GM19240 (cell line): Measurements from ENCODE around the gene CHMP1B.
"Not testable (repeated sequence)": the region's sequence is repeated elsewhere in the genome, so short reads cannot be mapped to it uniquely, and the experiment has no call there.

Experiments used
- DNase-seq: peaks from one replicate; pipeline ENCODE4 v3.0.0; 2011; ENCODE audit warnings: low spot score; ENCODE audit not compliant: insufficient read length

The CHMP1B gene

DNA sequence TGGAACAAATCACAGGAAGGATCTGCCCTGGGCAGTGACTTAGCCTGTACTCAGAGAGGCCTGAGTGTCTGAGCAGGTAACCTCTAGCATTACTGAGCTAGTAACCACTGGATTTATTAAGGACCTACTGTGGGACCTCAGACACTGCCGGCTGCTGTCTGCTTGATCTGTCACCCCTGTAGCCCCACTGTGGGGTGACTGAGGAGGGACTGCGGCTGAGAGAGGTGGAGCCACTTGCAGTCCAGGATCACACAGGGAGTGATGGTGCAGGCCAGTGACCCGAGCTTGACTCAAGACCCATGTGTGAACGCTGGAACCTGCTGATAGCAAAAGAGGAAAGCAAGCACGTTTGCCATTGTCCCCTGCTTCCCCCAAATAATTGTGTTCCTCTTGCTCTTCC lies 15.6 kb downstream of the CHMP1B start:
- no peak for DNase-seq

- DNase-seq, result no peak
Measured at GRCh38 chr18:11868230-11868629, 17.0 kb downstream of the CHMP1B start.

- DNase-seq, result no peak
Measured at GRCh38 chr18:11871501-11871900, 20.3 kb downstream of the CHMP1B start.

DNA sequence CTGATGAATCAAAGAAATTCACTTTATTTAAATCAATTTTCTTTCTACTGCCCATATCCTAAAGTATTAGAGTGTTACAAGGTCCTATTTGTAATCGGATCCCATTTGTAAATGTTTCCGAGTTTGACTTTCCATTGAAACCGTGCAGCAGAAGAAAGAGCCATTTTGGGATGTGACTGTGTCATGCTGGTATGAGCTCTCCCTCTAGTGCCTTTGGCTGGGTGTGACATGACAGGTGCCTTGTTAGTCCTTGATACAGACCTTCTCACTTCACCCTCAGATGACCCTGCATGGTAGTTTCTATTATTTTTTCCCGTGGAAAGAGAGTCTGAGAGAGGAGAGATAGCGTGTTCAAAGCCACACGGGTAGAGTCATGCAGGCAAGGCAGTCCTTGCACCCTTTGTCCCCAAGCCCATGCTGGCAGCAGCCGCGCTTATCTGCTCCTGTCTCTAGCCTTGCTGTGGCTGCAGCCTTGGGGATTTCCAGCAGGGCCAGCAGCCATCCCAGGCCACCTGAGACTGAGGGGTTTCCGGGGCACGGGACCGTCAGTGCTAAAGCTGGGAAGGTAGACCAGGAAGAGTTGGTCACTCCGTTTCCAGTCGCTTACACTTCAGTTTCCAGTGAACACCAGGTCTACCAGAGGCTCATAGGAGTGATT lies 21.4 kb downstream of the CHMP1B start:
- no peak for DNase-seq

DNA sequence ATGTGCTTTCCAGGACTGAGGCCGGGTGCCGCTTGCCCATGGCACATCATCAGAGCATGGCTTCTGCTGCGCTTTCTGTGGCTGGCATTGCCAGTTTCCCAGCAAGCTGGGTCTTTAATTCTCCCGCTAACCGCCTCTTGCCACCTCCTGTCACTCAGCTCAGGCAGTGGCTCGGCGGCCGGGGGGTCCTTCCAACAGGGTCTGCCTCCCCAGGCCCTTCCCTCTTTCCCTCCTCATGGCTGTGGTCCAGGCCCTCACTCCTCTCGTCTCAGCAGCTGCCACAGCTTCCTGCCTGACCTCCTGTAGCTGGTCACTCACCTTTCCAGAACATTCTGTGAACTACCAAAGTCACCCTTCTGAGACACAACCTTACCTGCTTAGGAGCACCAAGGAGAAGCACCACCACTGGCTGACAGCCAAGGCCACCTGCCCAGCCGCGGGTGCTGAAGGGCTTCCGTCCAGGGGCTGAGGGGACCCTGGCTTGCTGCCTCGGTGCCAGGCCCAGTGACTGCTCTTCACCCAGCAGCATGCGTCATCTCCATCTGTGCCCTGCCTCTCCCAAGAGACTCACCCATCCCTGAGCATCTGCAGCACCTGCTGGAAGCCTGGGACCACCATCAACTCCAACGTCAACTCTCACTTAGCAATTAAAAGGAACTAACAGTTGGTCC lies 22.6 kb downstream of the CHMP1B start:
- no peak for DNase-seq

DNA sequence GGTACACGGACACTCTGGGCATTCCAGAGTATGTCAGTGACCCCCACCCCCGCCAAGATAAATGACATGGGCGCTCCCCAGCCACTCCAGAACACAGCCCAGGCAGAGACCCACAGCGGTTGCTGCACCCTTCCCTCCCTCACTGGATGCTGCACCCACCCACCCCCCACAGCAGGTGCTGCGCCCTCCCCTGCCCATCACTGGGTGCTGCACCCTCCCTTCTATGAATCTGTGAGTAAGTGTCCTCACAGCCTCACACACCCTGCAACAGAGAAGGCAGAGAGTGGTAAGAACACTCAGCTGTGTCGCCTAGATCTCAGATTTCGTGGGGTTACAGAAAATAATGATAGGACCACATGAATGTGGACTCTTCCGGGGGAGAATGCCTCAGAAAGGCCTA lies 23.5 kb downstream of the CHMP1B start:
- no peak for DNase-seq

DNA sequence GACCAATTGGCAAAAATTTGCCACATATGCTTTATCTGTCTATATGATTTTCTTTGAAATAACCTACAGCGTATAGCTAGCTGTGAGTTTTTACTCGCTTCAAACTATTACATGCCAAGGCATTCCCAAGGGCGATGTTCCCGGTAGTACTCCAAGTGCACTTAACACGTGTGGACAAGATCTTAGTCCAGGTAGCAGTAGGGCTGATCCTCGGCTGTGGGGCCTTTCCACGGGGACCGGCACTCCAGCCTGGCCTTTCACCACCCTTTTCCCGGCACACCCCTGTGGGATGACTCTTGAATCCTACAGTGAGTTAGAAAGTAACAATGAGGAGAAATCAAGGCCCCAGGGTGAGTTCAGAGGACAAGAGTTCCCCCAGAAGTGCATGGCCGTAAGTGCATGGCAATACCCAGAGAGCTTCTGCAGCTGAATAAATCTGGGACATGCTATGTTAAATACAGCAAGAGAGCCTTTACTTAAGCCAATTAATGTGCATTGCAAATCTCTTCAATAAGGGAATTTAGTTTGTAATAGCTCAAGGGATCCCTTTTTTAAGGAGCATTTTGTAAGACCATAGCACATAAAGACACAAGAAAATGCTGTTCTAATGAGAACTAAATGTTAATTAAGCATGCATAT lies 26.4 kb downstream of the CHMP1B start:
- no peak for DNase-seq

DNA sequence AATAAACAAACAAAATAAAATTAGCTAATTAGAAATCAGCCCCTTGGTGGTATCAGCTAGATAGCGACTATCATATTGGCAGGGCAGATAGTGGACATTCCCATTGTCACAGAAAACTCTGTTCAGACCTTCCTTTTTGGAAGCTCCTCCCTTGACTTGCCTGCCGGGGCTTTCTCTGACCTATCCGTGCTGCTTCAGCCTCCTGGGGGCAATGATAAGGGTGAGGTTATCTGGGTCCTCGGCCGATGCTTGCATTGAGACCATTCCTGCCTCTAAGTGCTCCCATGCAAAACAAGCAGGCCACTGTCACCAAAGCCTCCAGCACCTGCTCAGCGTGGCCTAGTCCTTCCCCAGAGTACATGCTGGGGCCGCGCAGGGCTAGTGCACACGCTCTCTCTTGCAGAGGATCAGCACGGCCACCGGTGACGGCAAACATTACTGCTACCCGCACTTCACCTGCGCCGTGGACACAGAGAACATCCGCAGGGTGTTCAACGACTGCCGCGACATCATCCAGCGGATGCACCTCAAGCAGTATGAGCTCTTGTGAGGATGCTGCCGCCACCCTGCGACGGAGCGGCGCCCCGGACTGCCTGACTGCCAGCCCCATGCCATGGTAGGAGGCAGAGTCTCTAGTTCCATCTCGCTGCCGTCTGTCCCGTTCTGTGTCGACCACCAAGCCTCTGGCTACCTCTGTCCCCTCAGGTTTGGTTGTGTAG lies 29.5 kb downstream of the CHMP1B start:
- no peak for DNase-seq

DNA sequence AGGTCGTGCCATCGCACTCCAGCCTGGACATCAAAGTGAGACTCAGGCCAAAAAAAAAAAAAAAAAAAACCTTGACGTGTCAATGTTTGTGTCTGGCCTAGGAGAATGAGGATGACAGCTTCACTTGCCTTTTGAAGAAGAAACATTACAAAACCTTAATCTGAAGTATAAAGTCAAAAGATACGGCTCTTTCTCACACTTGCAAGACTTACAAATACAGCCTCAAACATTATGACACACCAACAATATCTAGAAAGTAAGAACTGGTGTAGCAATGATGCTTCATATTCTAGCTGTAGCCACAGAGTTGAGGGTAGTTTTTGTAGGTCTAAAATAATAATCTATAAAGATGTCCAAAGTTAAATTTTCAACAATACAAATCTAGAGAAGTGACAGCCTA lies 31.4 kb downstream of the CHMP1B start:
- no peak for DNase-seq

DNA sequence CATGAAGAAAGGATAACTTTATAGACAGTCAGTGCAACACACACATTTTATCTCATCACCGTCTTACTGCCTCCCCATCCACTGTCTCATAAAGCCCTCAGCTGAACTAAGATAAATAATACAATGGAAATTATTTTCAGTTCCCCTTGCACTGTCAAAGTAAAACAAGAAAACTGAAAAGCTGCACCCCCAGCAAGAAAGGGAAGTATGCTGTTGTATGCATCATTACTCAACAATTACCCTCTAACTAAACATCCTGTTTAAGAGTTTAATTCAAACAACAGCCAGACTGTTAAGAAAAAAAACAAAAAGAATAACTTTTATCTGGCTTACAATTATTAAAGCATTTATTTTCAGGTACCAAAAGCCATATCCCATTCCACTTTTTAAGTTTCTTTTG lies 31.9 kb downstream of the CHMP1B start:
- DNase-seq, result no peak

DNA sequence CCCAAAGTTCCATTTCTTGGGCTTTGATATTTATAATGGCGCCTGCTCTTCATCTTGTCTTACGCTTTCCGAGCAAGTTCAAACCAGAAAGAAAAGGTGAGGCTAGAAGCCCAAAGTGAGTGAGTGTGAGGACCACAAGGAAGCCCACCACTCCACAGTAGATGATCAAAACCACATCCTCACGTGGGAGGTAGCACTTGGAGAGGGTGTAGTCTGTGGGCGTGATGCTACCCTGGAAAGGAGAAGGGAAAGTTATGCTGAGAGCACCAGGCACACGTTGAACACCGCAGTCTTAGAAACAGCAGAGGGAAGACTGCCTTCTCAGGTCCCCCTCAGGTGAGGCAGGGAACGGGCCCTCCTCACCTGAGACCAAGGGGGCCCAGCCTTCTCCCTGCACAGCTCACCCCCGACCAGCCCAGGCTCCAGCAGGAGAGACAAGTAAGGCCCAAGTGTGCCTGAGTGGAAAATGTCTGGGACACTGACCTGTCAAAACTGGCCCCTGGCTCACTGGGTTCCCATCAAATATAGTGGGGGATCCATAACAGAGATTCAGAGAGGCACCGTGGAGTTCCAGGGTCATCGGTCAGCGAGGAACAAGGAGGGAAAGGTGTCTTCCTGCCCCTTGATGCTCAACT lies 33.3 kb downstream of the CHMP1B start:
- DNase-seq, result no peak

DNA sequence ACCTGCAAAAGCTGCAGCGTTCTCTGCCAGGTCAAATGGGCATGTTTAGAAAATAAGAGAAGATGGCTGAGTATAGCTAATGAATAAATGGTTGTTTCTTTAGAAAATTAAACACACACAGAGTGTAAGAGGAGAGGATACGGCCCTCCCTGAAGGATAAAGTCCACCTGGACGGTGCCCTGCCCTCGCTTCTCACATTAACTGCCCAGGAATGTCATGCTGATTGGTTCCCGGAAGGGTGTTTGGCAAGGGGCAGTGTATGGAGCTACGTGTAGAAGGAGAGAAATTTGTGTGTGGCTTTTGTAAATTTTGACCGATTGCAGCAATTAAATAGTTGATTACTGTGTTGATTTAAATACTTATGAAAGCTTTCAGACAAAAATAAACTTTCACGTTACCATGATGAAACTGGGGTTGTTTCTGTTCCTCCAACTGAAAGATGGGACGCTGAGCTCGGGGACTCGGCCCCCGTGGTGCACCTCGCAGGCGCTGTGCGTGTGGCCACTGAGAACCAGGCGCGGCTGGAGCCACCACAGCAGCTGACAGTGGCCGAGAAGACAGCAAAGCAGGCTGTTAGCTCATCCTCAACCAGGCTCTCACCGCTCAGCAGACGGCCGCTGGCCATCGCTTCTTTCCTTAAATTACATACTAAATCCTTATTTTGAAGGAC lies 34.2 kb downstream of the CHMP1B start:
- DNase-seq, result no peak

GRCh38 chr18:11886577-11887110 lies 35.4 kb downstream of the CHMP1B start:
- no peak for DNase-seq

DNA sequence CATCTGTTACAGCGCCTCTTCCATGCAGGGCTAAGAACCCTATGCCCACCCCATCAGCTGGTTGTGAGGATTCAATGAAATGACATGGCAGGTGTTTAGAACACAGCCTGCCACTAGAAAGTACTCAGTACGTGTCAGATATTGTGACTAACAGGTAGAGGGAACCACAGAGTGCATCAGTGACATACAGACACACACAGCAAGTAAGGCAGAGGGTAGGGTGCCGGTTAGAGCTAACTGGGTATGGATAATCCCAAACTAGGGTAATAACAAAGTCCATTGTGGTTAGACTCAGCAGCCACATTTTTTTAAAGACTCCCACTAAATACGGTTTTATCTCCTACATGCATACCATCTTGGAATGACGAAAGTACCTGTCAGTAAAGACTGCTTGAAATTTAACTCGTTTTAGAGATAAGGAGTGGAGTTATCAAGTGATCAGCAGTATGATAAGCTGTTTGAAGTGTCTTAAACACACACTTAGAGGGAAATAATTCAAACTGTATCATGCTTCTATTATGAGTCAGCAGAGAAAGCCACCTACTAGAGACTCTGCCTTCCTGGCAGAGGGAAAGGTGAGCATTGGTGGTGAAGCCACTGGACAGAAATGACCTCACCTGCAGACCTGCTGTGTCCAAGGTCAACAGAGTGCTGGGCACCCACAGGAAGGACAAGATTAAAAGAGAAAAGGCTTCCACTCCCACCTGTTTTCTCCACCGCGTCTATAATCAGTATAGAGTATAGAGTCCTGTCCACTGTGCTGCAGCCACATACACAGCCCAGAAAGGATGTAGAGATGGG lies 36.3 kb downstream of the CHMP1B start:
- DNase-seq, result no peak

DNA sequence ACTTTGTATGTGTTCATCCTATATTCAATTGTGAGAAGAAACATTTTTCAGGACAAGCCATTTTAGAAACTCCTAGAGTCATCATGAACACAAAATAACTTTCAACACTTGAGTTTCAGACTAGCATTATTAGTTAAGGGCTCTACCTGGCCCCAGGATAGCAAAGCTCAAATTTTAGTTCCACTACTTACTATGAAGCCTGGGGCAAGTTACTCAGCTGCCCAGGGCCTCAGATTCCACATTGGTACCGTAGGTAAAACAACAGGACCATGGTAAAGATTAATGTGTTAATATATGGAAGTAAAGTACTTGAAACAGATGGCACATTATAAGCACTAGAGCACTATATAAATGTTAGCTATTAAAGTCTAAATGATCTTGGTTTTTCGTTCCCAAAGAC lies 37.5 kb downstream of the CHMP1B start:
- no peak for DNase-seq

DNA sequence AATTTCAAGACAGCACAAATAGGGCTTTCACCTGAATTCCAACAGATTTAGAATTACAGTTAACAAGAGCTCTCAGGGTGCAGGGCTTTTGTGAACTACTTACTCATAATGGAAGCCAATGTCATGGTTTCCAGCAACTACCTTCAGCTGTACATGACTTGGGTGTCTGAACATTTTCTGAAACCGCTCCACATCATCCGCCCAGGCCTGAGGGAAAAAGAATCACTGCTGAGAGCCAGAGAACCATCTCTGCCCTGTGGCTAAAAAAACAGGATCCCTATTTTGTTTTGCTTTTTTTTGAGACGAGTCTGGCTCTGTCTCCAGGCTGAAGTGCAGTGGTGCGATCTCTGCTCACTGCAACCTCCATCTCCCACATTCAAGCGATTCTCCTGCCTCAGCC lies 38.1 kb downstream of the CHMP1B start:
- DNase-seq, result no peak

GRCh38 chr18:11891737-11892136 lies 40.5 kb downstream of the CHMP1B start:
- DNase-seq, result no peak

GRCh38 chr18:11892438-11892837 lies 41.2 kb downstream of the CHMP1B start:
- not testable (repeated sequence) for DNase-seq

- no peak for DNase-seq
Measured at GRCh38 chr18:11897781-11898180, 46.6 kb downstream of the CHMP1B start.

GRCh38 chr18:11899063-11899462 lies 47.9 kb downstream of the CHMP1B start:
- no peak for DNase-seq
